Stomach smooth muscle (tissue), 2 donors: Measurements from ENCODE around the gene SCN11A.

ENCODE experiments used
- H3K27ac ChIP-seq: one replicate; pipeline ENCODE4 v1.7.0; 2013; ENCODE audit warnings: mild to moderate bottlenecking, low read length, inconsistent platforms
- H3K27me3 ChIP-seq, 2 donors: one replicate each; pipeline ENCODE4 v1.7.0; 2013; ENCODE audit warnings: low read length in 2 of 2; ENCODE audit not compliant: insufficient read depth in 2 of 2, control insufficient read depth in 1 of 2
- H3K36me3 ChIP-seq, 2 donors: one replicate each; pipeline ENCODE4 v1.7.0; 2013; ENCODE audit warnings: low read length in 2 of 2; ENCODE audit not compliant: control insufficient read depth in 2 of 2, insufficient read depth in 2 of 2
- H3K4me1 ChIP-seq: one replicate; pipeline ENCODE4 v1.7.0; 2013; ENCODE audit warnings: low read length; ENCODE audit not compliant: control insufficient read depth, insufficient read depth
- H3K4me3 ChIP-seq, 2 donors: one replicate each; pipeline ENCODE4 v1.7.0; 2013; ENCODE audit warnings: low read length in 2 of 2
- H3K9ac ChIP-seq, 2 donors: one replicate each; pipeline ENCODE4 v1.7.0; 2013; ENCODE audit warnings: low read length in 2 of 2, mild to moderate bottlenecking in 1 of 2
- H3K9me3 ChIP-seq, 2 donors: one replicate each; pipeline ENCODE4 v1.7.0; 2013; ENCODE audit warnings: low read length in 2 of 2; ENCODE audit not compliant: control insufficient read depth in 2 of 2
- donor health status: healthy.
- donor health status: Pancreatic carcinoma.

SCN11A gene

DNA sequence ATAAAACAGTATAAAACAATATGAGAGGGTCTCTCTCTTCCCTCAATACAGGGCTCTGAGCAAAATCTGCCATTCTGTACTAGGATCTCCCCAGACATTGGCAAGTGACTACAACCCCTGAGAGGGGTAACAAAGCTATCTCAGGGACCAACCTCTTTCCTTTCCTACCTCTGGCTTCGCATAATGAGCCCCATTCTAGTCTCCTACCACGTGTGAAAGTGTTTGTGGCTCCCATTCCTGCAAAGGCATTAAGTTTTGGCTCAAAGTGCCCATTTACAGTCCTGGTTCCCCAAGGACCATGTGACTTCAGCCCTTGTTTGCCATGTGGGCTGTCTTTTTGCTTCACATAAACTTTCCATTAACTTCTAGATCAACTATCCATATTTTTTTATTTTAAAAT is 46.4 kb downstream of the SCN11A start:
- Histone ChIP-seq H3K27ac (no peak overlapping the region), H3K4me1 (no peaks in the 10 kb centered on the region), H3K4me3 (no peak overlapping the region), H3K27me3 (no peaks in the 10 kb centered on the region), H3K9ac (no peak overlapping the region), H3K9me3 (no peaks in the 10 kb centered on the region), H3K36me3 (no peaks in the 10 kb centered on the region)
